ENCODE measurements around the gene MMS19. TPM values are rescaled to one million over a fixed set of nuclear protein-coding genes. Genes with fewer than 3 reads are reported as not detected.
"Not testable (repeated sequence)": the region's sequence is repeated elsewhere in the genome, so short reads cannot be mapped to it uniquely, and the experiment has no call there.

The MMS19 gene
- total RNA-seq, 2 donors from 2014 or later = 44.6 to 60.0 TPM

DNA sequence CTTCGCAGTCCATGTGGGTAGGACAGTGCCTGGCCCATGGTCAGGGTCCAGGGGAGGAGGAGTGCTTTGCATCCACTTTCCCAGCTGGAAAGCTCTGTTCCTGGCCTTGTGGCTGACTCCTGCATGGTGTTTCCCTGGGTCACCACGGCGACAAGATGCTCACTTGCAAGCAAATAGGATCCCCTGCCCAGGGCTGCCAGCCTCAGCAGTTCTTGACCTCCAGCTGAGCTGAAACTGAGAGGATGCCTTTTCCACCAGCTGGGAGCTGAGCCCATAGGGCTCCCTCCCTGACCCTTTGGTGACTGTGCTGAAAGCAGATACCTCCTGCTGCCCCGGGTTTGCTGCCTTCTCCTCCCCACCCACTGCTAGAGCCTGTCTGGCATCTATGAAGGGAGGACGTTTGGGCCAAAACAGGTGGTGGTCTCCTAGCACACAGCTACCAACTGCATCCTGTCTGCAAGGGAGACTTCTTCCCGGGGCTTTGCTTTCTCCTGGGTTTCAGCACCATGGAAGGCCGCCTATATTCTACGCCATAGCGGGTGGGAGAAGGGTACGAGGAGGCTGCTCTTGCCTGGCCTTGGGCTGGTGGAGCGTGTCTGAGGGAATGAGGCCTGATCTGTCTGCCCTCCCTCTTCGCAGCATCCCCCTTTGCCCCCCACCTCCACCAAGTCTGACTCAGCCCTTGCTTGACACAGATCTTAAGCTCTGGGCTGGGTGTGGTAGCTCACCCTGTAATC is 34.9 kb upstream of the MMS19 start:
- ATAC-seq = peak; percentile 30
- intact Hi-C loops (cut with DNase I) = no loop called here
- TF ChIP-seq, protein P1, sequence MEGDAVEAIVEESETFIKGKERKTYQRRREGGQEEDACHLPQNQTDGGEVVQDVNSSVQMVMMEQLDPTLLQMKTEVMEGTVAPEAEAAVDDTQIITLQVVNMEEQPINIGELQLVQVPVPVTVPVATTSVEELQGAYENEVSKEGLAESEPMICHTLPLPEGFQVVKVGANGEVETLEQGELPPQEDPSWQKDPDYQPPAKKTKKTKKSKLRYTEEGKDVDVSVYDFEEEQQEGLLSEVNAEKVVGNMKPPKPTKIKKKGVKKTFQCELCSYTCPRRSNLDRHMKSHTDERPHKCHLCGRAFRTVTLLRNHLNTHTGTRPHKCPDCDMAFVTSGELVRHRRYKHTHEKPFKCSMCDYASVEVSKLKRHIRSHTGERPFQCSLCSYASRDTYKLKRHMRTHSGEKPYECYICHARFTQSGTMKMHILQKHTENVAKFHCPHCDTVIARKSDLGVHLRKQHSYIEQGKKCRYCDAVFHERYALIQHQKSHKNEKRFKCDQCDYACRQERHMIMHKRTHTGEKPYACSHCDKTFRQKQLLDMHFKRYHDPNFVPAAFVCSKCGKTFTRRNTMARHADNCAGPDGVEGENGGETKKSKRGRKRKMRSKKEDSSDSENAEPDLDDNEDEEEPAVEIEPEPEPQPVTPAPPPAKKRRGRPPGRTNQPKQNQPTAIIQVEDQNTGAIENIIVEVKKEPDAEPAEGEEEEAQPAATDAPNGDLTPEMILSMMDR (IDR thresholded peaks at IDR 0.05) = no peak
- no peak for TF ChIP-seq POLR2A (IDR thresholded peaks at IDR 0.05)
- no peaks in the 10 kb centered on the region for H3K27me3 ChIP-seq
- H3K4me3 ChIP-seq = no peak overlapping the region
- no peaks in the 10 kb centered on the region for H3K4me1 ChIP-seq
- H3K36me3 ChIP-seq (replicated peaks in 1 of 2; ENCODE audit: insufficient read depth in 1 of 2, low read depth in 2 of 2) = no peaks in the 10 kb centered on the region
- H3K27ac ChIP-seq = no peak overlapping the region
- WGBS, 2 donors = 78 to 83% methylated on average over 6 to 12 of the region's 12 CpGs
- no peaks in the 10 kb centered on the region for H3K9me3 ChIP-seq
- DNase-seq = peak in 2 of 4 donors; percentile 20 to 44

- Histone ChIP-seq H3K27ac (no peak overlapping the region), H3K4me1 (no peaks in the 10 kb centered on the region), H3K4me3 (no peak overlapping the region), H3K27me3 (no peaks in the 10 kb centered on the region), H3K9me3 (no peaks in the 10 kb centered on the region), H3K36me3 (replicated peaks in 1 of 2; ENCODE audit: insufficient read depth in 1 of 2, low read depth in 2 of 2) (no peaks in the 10 kb centered on the region)
- ATAC-seq (no peak), DNase-seq (no peak)
- WGBS, 2 donors = 84 to 86% methylated on average over 7 to 10 of the region's 10 CpGs
- TF ChIP-seq POLR2A (IDR thresholded peaks at IDR 0.05) = no peak
- TF ChIP-seq, protein P1 (IDR thresholded peaks at IDR 0.05) = no peak
- intact Hi-C loops (cut with DNase I) = no loop called here
These were observed 33.3 kb upstream of the MMS19 start for GRCh38 chr10:97531401-97531986.

DNA sequence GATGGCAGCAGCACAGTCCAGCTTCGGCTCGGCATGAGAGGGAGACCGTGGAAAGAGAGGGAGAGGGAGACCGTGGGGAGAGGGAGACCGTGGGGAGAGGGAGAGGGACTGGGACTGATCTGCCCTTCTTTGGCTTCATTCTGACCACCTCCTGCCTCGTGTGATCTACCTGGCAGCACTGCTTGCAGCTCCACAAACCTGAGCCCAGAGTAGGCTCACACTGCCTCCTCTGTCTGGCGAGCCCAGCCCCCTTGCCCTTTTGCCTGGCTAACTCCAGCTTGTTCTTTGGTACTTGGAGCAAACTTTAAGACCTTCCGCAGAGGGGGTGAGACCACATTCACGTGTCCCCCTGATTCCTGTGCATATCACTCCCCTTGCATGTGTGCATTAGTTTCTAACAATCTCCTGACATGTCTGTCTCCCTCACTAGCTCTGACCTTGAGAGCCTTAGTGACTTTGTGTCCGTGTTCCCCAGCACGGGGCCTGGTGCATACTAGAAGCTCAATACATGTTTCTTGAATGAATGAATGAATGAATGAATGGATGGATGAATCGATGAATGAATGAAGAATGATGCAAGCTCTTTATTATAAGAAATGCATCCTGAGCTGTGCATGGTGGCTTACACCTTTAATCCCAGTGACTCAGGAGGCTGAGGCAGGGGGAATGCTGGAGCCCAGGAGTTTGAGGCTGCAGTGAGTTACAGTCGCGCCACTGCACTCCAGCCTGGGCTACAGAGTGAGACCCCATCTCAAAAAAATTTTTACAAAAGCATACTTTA is 31.7 kb upstream of the MMS19 start:
- ATAC-seq (no peak), DNase-seq (no peak)
- TF ChIP-seq, protein P1 (IDR thresholded peaks at IDR 0.05) = no peak
- no peak for TF ChIP-seq POLR2A (IDR thresholded peaks at IDR 0.05)
- H3K9me3 ChIP-seq = no peaks in the 10 kb centered on the region
- WGBS, 2 donors = 63 to 79% methylated on average over 10 to 13 of the region's 14 CpGs
- H3K4me1 ChIP-seq = no peaks in the 10 kb centered on the region
- no peaks in the 10 kb centered on the region for H3K27me3 ChIP-seq
- H3K36me3 ChIP-seq (replicated peaks in 1 of 2; ENCODE audit: insufficient read depth in 1 of 2, low read depth in 2 of 2) = no peaks in the 10 kb centered on the region
- intact Hi-C loops (cut with DNase I) = no loop called here
- H3K4me3 ChIP-seq = no peak overlapping the region
- no peak overlapping the region for H3K27ac ChIP-seq

DNA sequence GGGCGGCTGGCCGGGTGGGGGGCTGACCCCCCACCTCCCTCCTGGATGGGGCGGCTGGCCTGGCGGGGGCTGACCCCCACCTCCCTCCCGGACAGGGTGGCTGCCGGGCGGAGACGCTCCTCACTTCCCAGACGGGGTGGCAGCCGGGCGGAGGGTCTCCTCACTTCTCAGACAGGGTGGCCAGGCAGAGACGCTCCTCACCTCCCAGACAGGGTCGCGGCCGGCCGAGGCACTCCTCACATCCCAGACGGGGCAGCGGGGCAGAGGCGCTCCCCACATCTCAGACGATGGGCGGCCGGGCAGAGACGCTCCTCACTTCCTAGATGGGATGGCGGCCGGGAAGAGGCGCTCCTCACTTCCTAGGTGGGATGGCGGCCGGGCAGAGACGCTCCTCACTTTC is 30.7 kb upstream of the MMS19 start:
- not testable (repeated sequence) for H3K4me1 ChIP-seq

DNA sequence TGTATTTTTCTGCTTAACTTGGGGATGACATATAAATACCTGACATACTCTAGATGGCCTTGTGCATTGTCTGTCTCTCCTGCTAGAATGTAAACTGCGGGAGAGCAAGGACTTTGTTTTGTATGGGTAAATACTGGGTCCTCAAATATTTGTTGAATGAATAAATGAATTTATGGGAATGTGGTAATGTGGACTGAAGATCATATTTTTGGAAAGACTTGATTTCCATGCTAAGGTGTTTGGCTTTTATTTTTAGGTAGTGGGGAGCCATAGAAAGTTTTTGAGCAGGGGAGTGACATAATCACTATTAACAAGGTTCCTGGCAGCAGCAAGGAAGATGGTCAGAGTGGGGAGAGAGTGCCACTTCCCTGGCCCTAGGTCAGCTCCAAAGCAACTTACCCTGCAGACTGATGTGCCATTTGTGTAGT is 27.5 kb upstream of the MMS19 start:
- intact Hi-C loops (cut with DNase I) = no loop called here
- H3K9me3 ChIP-seq = no peaks in the 10 kb centered on the region
- H3K36me3 ChIP-seq (replicated peaks in 1 of 2; ENCODE audit: insufficient read depth in 1 of 2, low read depth in 2 of 2) = no peaks in the 10 kb centered on the region
- TF ChIP-seq, protein P1 (IDR thresholded peaks at IDR 0.05) = no peak
- no peak for TF ChIP-seq POLR2A (IDR thresholded peaks at IDR 0.05)
- DNase-seq (no peak), ATAC-seq (no peak)
- H3K4me3 ChIP-seq = no peak overlapping the region
- H3K4me1 ChIP-seq = no peaks in the 10 kb centered on the region
- no peaks in the 10 kb centered on the region for H3K27me3 ChIP-seq
- H3K27ac ChIP-seq = no peak overlapping the region
- 78% methylated on average over 1 of the region's 1 CpG for WGBS, 2 donors

More for the DNA sequence above, 30.7 kb upstream of the MMS19 start:
- WGBS, 2 donors = 92% methylated on average over 17 of the region's 29 CpGs; no CpG with 5 or more reads in 1 of the 2 donors
- H3K27me3 ChIP-seq; DNase-seq; H3K4me3 ChIP-seq; intact Hi-C loops (cut with DNase I); H3K36me3 ChIP-seq (replicated peaks in 1 of 2; ENCODE audit: insufficient read depth in 1 of 2, low read depth in 2 of 2); ATAC-seq; H3K9me3 ChIP-seq; H3K27ac ChIP-seq: not testable (repeated sequence)
